Stomach (tissue), 9 donors: Measurements from ENCODE around the gene SYT14. TPM values are rescaled to one million over a fixed set of nuclear protein-coding genes. Genes with fewer than 3 reads are reported as not detected.

ENCODE experiments used
- DNase-seq, 2 donors: peaks; one replicate each; pipeline versions ENCODE4 v3.0.0 to v3.0.0-alpha.2; 2013 to 2019
- H3K27ac ChIP-seq, 5 donors: fragments of 200-600 bp in 4 of 5; sonication (generic) in 4 of 5; one replicate each; pipeline ENCODE4 v1.5.1; 2013 to 2019; ENCODE audit warnings: mild to moderate bottlenecking in 1 of 5, moderate library complexity in 1 of 5
- H3K27me3 ChIP-seq, 3 donors: fragments of 200-600 bp; sonication (generic); one replicate each; pipeline ENCODE4 v1.5.1; 2017 to 2019; ENCODE audit warnings: mixed run types in 1 of 3
- H3K36me3 ChIP-seq, 4 donors: fragments of 200-600 bp; sonication (generic); 1 replicate in 3 of 4; 2 replicates in 1 of 4; pipeline ENCODE4 v1.5.1; 2016 to 2019
- H3K4me1 ChIP-seq, 4 donors: fragments of 200-600 bp; sonication (generic); one replicate each; pipeline ENCODE4 v1.5.1; 2016 to 2019
- H3K4me3 ChIP-seq, 4 donors: fragments of 200-600 bp; sonication (generic) in 3 of 4; one replicate each; pipeline ENCODE4 v1.5.1; 2016 to 2019; ENCODE audit warnings: mild to moderate bottlenecking in 1 of 4
- H3K9me3 ChIP-seq, 4 donors: fragments of 200-600 bp; sonication (generic); one replicate each; pipeline ENCODE4 v1.5.1; 2016 to 2019
- CTCF ChIP-seq, 7 experiments: fragments of 450-650 bp in 4 of 7; fragments of 200-600 bp in 3 of 7; sonication (generic) in 3 of 7; IDR thresholded peaks; one replicate each; pipeline ENCODE4 v1.5.1; 2016 to 2019; ENCODE audit warnings: antibody characterized with exemption in 7 of 7, control low read depth in 2 of 7, mild to moderate bottlenecking in 1 of 7
- EP300 ChIP-seq: sonication (generic); formaldehyde crosslinking; IDR thresholded peaks from one replicate; pipeline ENCODE4 v1.6.1; 2017; ENCODE audit warnings: antibody characterized with exemption
- POLR2A ChIP-seq, 4 donors: fragments of 450-650 bp; IDR thresholded peaks; one replicate each; pipeline ENCODE4 v1.6.1; 2016; ENCODE audit warnings: antibody characterized with exemption in 4 of 4, control low read depth in 2 of 4, mild to moderate bottlenecking in 1 of 4, moderate library complexity in 1 of 4
- POLR2AphosphoS5 ChIP-seq, 3 donors: sonication (generic); formaldehyde crosslinking; IDR thresholded peaks; one replicate each; pipeline ENCODE4 v1.6.1; 2016; ENCODE audit warnings: antibody characterized with exemption in 3 of 3
- WGBS, 5 donors: extraction: QIAGEN DNeasy Blood & Tissue Kit in 3 of 5; methylation state at CpG; one replicate each; pipeline versions ENCODE4 v1.1.5 to v1.1.7; 2013 to 2018; 5-methylcytosine and 5-hydroxymethylcytosine counted together
- intact Hi-C: fragments of 100-400 bp; cut with DNase I; formaldehyde crosslinking; loops from one replicate; pipeline ENCODE4 v1.15.1; 2023; ENCODE audit warnings: low total_unique reads
- polyA plus RNA-seq, 3 donors: library from polyadenylated mRNA; stranded (reverse); fragments of 200-250 nt; gene quantifications; one replicate each; pipeline ENCODE4 v1.2.3, GENCODE V29; 2013
- total RNA-seq, 5 donors: library from RNA; depleted of rRNA; stranded (reverse); fragments of >200 nt; gene quantifications; one replicate each; pipeline versions ENCODE4 v1.1.0 to v1.2.3, GENCODE V29; 2014 to 2016
- donor health status: healthy with polysubstance abuse.
- donor health status: Bipolar disorder and iron deficiency.
- donor health status: healthy.

The SYT14 gene
- total and polyA plus RNA-seq, 8 donors, result 0.03 to 1.1 (median 0.10) TPM; not detected in 4

GRCh38 chr1:209927466-209927865 is 10.6 kb upstream of the SYT14 start:
- H3K4me1 ChIP-seq, result no peaks in the 10 kb centered on the region
- intact Hi-C loops, result no loop called here

DNA sequence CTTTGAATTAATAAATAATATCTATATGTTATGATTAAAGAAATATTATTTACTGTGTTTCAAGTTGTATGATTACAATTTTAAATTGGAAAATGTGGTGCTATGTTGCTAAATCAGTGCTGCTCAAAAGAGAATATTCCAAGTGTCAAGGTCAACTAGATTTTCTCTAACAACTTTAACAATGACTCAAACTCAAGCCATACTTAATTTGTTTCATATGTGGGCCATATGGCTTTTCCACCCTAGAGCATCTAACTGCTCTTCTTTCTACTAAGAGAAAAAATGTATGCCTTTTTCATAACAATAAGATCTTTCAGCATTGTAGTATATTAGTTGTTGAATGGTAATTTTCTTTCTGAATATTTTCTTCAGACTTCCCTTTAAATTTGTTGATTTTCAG is 8.3 kb upstream of the SYT14 start:
- Histone ChIP-seq H3K9me3 (no peaks in the 10 kb centered on the region), H3K4me3 (no peak overlapping the region), H3K36me3 (no peaks in the 10 kb centered on the region), H3K4me1 (no peaks in the 10 kb centered on the region), H3K27me3 (no peaks in the 10 kb centered on the region), H3K27ac (no peak overlapping the region)
- TF ChIP-seq EP300 (no peak), POLR2AphosphoS5 (IDR thresholded peaks at IDR 0.05) (no peak), POLR2A (IDR thresholded peaks at IDR 0.05) (no peak), CTCF (IDR thresholded peaks at IDR 0.05) (no peak)
- intact Hi-C loops, result no loop called here
- DNase-seq, result no peak

More at GRCh38 chr1:209927466-209927865, 10.6 kb upstream of the SYT14 start:
- Histone ChIP-seq H3K27ac (no peak overlapping the region), H3K36me3 (no peaks in the 10 kb centered on the region), H3K9me3 (no peaks in the 10 kb centered on the region), H3K27me3 (no peaks in the 10 kb centered on the region), H3K4me3 (no peak overlapping the region)
- DNase-seq, result no peak
- TF ChIP-seq CTCF (IDR thresholded peaks at IDR 0.05) (no peak), POLR2A (IDR thresholded peaks at IDR 0.05) (no peak), POLR2AphosphoS5 (IDR thresholded peaks at IDR 0.05) (no peak), EP300 (no peak)

- TF ChIP-seq POLR2A (IDR thresholded peaks at IDR 0.05), result no peak
- no peak for TF ChIP-seq EP300
- no peak for TF ChIP-seq CTCF (IDR thresholded peaks at IDR 0.05)
- no peak for TF ChIP-seq POLR2AphosphoS5 (IDR thresholded peaks at IDR 0.05)
- intact Hi-C loops, result no loop called here
- no peaks in the 10 kb centered on the region for H3K36me3 ChIP-seq
- H3K27me3 ChIP-seq, result peaks cover 0 to 2% (median 0%) of the 10 kb centered on the region in 3 donors
- H3K9me3 ChIP-seq, result no peaks in the 10 kb centered on the region
- H3K4me3 ChIP-seq, result no peak overlapping the region
- no peak overlapping the region for H3K27ac ChIP-seq
- 71 to 87% (median 81%) methylated on average over 2 of the region's 2 CpGs for WGBS, 5 donors
- DNase-seq, result no peak
- H3K4me1 ChIP-seq, result no peaks in the 10 kb centered on the region
Measured at GRCh38 chr1:209931141-209931540, 6.9 kb upstream of the SYT14 start.

DNA sequence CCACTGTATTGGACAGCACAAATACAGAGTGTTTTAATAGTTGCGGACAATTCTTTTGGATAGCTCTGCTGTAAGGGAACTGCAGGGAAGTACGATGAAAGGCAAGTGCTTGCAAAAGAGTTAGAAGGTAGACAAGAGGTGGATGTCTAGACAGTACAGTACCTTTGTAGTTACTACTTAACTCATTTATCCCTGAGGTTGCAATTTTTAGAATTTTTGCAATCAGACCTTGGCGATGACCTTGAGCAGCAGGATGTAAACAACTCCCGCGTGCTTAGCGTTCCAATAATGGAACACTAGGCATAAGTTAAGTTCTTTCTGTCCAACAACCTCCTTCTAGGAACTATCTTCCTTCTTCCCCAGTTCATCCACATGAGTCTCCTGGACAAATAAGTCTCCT is 1.9 kb upstream of the SYT14 start:
- TF ChIP-seq POLR2AphosphoS5 (IDR thresholded peaks at IDR 0.05), result no peak
- TF ChIP-seq EP300, result no peak
- no peak for TF ChIP-seq POLR2A (IDR thresholded peaks at IDR 0.05)
- no peak for TF ChIP-seq CTCF (IDR thresholded peaks at IDR 0.05)
- no peak overlapping the region for H3K4me3 ChIP-seq
- whole genome bisulfite sequencing, 5 donors, result 90 to 94% (median 92%) methylated on average over 6 of the region's 6 CpGs
- H3K27me3 ChIP-seq, result peaks cover 3 to 51% (median 38%) of the 10 kb centered on the region in 3 donors
- peaks cover 4 to 14% (median 10%) of the 10 kb centered on the region in 4 donors for H3K4me1 ChIP-seq
- peaks cover 0 to 14% (median 0%) of the 10 kb centered on the region in 4 donors for H3K9me3 ChIP-seq
- H3K27ac ChIP-seq, result no peak overlapping the region
- intact Hi-C loops, result no loop called here
- no peaks in the 10 kb centered on the region for H3K36me3 ChIP-seq
- no peak for DNase-seq
